ENCODE data around the gene PHF20. TPM values are rescaled to one million over a fixed set of nuclear protein-coding genes. Genes with fewer than 3 reads are reported as not detected.

Gene PHF20
- total and polyA plus RNA-seq, 2 of the 8 experiments (the other 6 are each of a cell fraction or from before 2014, with no cell fraction given): 25.6 to 70.1 TPM

DNA sequence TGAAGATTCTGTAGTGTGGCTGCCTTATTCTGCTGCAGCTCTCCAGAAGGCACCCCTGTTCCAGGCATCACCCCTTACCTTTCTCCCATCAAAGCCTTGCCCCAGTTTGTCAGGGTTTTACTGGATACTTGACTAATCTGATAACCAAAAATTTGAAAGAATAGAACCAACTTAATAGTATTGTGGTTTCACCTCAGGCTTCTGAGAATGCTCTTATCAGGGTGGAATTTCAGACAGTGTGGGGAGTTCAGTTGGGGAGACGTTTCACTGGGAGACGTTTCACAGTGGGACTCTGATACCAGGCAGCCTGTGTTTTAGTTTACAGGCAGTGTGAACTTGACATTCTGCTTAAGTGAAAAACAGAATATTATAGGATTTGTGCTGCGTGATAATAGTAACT, 132.0 kb downstream of the PHF20 start (continued):
- no peak for TF ChIP-seq SIRT6 (IDR thresholded peaks at IDR 0.05; ENCODE audit: low read length)
- no peak for TF ChIP-seq TAF7 (optimal IDR thresholded peaks at IDR 0.05; ENCODE audit: borderline replicate concordance, low read depth, low read length)
- no peak for TF ChIP-seq ASH2L (IDR thresholded peaks at IDR 0.05; ENCODE audit: low read length)
- no peak for TF ChIP-seq POU5F1 (IDR thresholded peaks at IDR 0.05; ENCODE audit: low read depth, low read length)
- TF ChIP-seq RNF2 (IDR thresholded peaks at IDR 0.05; ENCODE audit: borderline replicate concordance, low read depth, low read length, missing control alignments, poor library complexity, severe bottlenecking): no peak
